ENCODE measurements around the gene ZMYND15.
"Not testable (repeated sequence)": the region's sequence is repeated elsewhere in the genome, so short reads cannot be mapped to it uniquely, and the experiment has no call there.

Gene ZMYND15

DNA sequence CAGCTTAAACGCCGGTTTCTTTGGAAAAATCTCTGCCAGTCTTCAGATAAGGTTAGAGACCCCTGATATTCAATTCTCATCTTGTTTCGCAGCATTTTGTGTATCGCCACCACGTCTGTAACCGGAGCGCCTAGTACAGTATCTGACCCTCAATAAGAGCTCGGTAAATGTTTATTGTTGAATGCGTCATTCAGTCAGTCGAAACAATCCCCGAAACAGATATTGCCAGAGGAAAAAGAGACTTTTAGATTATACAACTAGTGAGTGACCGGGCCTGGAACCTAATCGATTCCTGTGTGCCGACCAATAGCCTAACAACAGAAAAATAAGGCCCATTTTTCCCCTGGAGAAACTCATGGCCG lies 36.3 kb upstream of the ZMYND15 start:
- H2BK120ac ChIP-seq (ENCODE audit: low read depth, low read length), result peak overlapping the region; percentile 44
- WGBS, 2 donors (ENCODE audit: extremely low coverage in 2 of 2, insufficient read length in 2 of 2, insufficient replicate concordance in 1 of 2), result no CpG with 5 or more reads among the region's 15 CpGs
- peak overlapping the region; percentile 93 for H2AFZ ChIP-seq (ENCODE audit: low read length)
- H3K9me3 ChIP-seq (replicated peaks in 1 of 2; ENCODE audit: control insufficient read depth in 2 of 2, insufficient read depth in 1 of 2, low read depth in 1 of 2, low read length in 2 of 2), result no peaks in the 10 kb centered on the region
- H3K79me1 ChIP-seq (ENCODE audit: low read depth, low read length), result peaks cover 10% of the 10 kb centered on the region
- H2BK15ac ChIP-seq (ENCODE audit: low read length), result no peak overlapping the region
- H3K4ac ChIP-seq (ENCODE audit: low read length), result no peak overlapping the region
- H3K4me1 ChIP-seq (ENCODE audit: control insufficient read depth in 2 of 2, insufficient read depth in 1 of 2, low read depth in 1 of 2, low read length in 2 of 2), result peaks cover 10 to 12% of the 10 kb centered on the region in 2 donors
- no peak overlapping the region for H3K27ac ChIP-seq (replicated peaks; ENCODE audit: low read length)
- H2BK12ac ChIP-seq (ENCODE audit: low read length), result no peak overlapping the region
- DNase-seq (ENCODE audit: low spot score), result no peak
- no peak overlapping the region for H4K8ac ChIP-seq (ENCODE audit: low read depth, low read length)
- H3K9ac ChIP-seq (ENCODE audit: low read depth, low read length, poor library complexity), result peak overlapping the region; percentile 75
- H3K18ac ChIP-seq (ENCODE audit: low read length), result no peak overlapping the region
- peaks cover 2 to 25% of the 10 kb centered on the region in 2 donors for H3K36me3 ChIP-seq (replicated peaks in 1 of 2; ENCODE audit: control insufficient read depth in 2 of 2, insufficient read depth in 2 of 2, low read length in 2 of 2)
- H3K4me2 ChIP-seq (ENCODE audit: insufficient read depth, low read length, poor library complexity, severe bottlenecking), result peak overlapping the region; percentile 77
- peak overlapping the region; percentile 81 for H4K91ac ChIP-seq (ENCODE audit: low read depth, low read length, poor library complexity)
- H2BK5ac ChIP-seq (ENCODE audit: low read length), result no peak overlapping the region
- no peaks in the 10 kb centered on the region for H3K27me3 ChIP-seq (ENCODE audit: control insufficient read depth in 3 of 3, insufficient read depth in 3 of 3, low read depth in 1 of 3, low read length in 3 of 3)
- peak overlapping the region; percentile 94 to 98 for H3K4me3 ChIP-seq (ENCODE audit: low read length in 2 of 2)
- H2AK5ac ChIP-seq (ENCODE audit: low read depth, low read length), result peak overlapping the region; percentile 59
- H3K14ac ChIP-seq (ENCODE audit: low read length), result no peak overlapping the region
- H3K23ac ChIP-seq (ENCODE audit: low read depth, low read length, poor library complexity), result no peak overlapping the region

DNA sequence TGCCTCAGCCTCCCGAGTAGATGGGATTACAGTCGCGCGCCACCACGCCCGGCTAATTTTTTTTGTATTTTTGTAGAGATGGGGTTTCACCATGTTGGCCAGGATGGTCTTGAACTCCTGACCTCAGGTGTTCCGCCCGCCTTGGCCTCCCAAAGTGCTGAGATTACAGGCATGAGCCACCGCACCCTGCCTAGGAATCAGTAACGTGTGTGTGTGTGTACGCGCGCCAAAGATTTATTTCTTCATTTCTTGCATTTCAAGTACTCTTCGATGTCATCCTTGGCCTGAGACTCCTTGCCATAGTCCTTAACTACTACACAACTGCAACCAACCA lies 35.1 kb upstream of the ZMYND15 start:
- H2BK120ac ChIP-seq (ENCODE audit: low read depth, low read length); H3K27ac ChIP-seq (replicated peaks; ENCODE audit: low read length); H3K9ac ChIP-seq (ENCODE audit: low read depth, low read length, poor library complexity); H3K14ac ChIP-seq (ENCODE audit: low read length); H3K18ac ChIP-seq (ENCODE audit: low read length); H4K8ac ChIP-seq (ENCODE audit: low read depth, low read length); H3K9me3 ChIP-seq (replicated peaks in 1 of 2; ENCODE audit: control insufficient read depth in 2 of 2, insufficient read depth in 1 of 2, low read depth in 1 of 2, low read length in 2 of 2); DNase-seq (ENCODE audit: low spot score); H3K23ac ChIP-seq (ENCODE audit: low read depth, low read length, poor library complexity); H2BK15ac ChIP-seq (ENCODE audit: low read length); H4K91ac ChIP-seq (ENCODE audit: low read depth, low read length, poor library complexity); H3K79me1 ChIP-seq (ENCODE audit: low read depth, low read length); H3K27me3 ChIP-seq (ENCODE audit: control insufficient read depth in 3 of 3, insufficient read depth in 3 of 3, low read depth in 1 of 3, low read length in 3 of 3); H2BK12ac ChIP-seq (ENCODE audit: low read length); H3K4ac ChIP-seq (ENCODE audit: low read length): not testable (repeated sequence)
- Histone ChIP-seq H3K36me3 (replicated peaks in 1 of 2; ENCODE audit: control insufficient read depth in 2 of 2, insufficient read depth in 2 of 2, low read length in 2 of 2) (peaks cover 2 to 18% of the 10 kb centered on the region in 2 donors), H3K4me1 (ENCODE audit: control insufficient read depth in 2 of 2, insufficient read depth in 1 of 2, low read depth in 1 of 2, low read length in 2 of 2) (peaks cover 10 to 13% of the 10 kb centered on the region in 2 donors), H3K4me3 (ENCODE audit: low read length in 2 of 2) (peak overlapping the region; percentile 82 to 98), H2AFZ (ENCODE audit: low read length) (peak overlapping the region; percentile 82), H2BK5ac (ENCODE audit: low read length) (peak overlapping the region; percentile 44), H3K4me2 (ENCODE audit: insufficient read depth, low read length, poor library complexity, severe bottlenecking) (peak overlapping the region; percentile 40), H2AK5ac (ENCODE audit: low read depth, low read length) (peak overlapping the region; percentile 56)
- WGBS, 2 donors (ENCODE audit: extremely low coverage in 2 of 2, insufficient read length in 2 of 2, insufficient replicate concordance in 1 of 2), result no CpG with 5 or more reads among the region's 14 CpGs

DNA sequence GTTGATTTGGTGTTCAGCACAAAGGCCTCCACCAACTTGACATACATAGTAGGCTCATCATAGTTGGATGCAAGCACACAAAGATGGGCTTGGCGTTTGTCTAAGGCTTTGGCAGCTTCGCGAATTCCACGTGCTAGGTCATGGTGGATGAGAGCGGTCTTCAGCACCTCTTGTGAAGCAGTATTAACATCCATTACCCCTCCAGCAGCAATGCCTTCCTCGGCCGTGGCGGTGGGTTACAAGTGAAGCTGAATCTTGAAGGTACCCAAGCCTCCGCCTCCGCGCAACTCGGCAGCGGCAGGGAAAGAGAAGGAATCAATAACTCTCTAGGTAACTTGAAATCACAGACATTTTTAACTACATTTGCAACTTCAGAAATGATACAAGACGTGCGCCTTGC lies 34.6 kb upstream of the ZMYND15 start:
- no CpG with 5 or more reads among the region's 15 CpGs for WGBS, 2 donors (ENCODE audit: extremely low coverage in 2 of 2, insufficient read length in 2 of 2, insufficient replicate concordance in 1 of 2)
- H2BK15ac ChIP-seq (ENCODE audit: low read length), result no peak overlapping the region

DNA sequence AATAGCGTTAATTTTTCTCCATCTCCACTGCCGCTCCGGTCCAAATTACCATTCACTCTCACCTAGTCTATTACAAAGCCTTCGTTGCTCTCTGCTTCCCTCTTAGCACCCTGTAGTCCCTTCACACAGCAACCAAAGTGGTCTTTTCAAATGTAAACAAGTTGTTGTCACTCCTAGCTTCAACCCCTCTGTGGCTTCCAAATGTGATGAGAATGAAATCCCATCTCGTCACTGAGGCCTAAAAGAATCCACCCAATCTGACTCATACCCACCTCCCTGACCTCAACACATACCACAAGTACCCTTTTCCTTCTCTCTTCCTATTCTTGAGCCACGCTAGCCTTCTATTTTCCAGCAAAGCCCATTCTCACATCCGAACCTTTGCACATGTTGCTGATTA lies 33.5 kb upstream of the ZMYND15 start:
- no peak for DNase-seq (ENCODE audit: low spot score)
- Histone ChIP-seq H3K79me1 (ENCODE audit: low read depth, low read length) (peaks cover 6% of the 10 kb centered on the region), H3K23ac (ENCODE audit: low read depth, low read length, poor library complexity) (no peak overlapping the region), H4K8ac (ENCODE audit: low read depth, low read length) (no peak overlapping the region), H2BK5ac (ENCODE audit: low read length) (no peak overlapping the region), H3K4me2 (ENCODE audit: insufficient read depth, low read length, poor library complexity, severe bottlenecking) (no peak overlapping the region), H2BK15ac (ENCODE audit: low read length) (no peak overlapping the region), H3K36me3 (replicated peaks in 1 of 2; ENCODE audit: control insufficient read depth in 2 of 2, insufficient read depth in 2 of 2, low read length in 2 of 2) (peaks cover 2 to 9% of the 10 kb centered on the region in 2 donors), H4K91ac (ENCODE audit: low read depth, low read length, poor library complexity) (no peak overlapping the region), H2BK12ac (ENCODE audit: low read length) (no peak overlapping the region), H3K9ac (ENCODE audit: low read depth, low read length, poor library complexity) (no peak overlapping the region), H3K27me3 (ENCODE audit: control insufficient read depth in 3 of 3, insufficient read depth in 3 of 3, low read depth in 1 of 3, low read length in 3 of 3) (no peaks in the 10 kb centered on the region), H3K14ac (ENCODE audit: low read length) (no peak overlapping the region), H2AK5ac (ENCODE audit: low read depth, low read length) (no peak overlapping the region), H2AFZ (ENCODE audit: low read length) (no peak overlapping the region), H3K18ac (ENCODE audit: low read length) (no peak overlapping the region), H3K9me3 (replicated peaks in 1 of 2; ENCODE audit: control insufficient read depth in 2 of 2, insufficient read depth in 1 of 2, low read depth in 1 of 2, low read length in 2 of 2) (no peaks in the 10 kb centered on the region), H2BK120ac (ENCODE audit: low read depth, low read length) (no peak overlapping the region), H3K4me1 (ENCODE audit: control insufficient read depth in 2 of 2, insufficient read depth in 1 of 2, low read depth in 1 of 2, low read length in 2 of 2) (peaks cover 12 to 17% of the 10 kb centered on the region in 2 donors), H3K27ac (replicated peaks; ENCODE audit: low read length) (no peak overlapping the region), H3K4ac (ENCODE audit: low read length) (no peak overlapping the region), H3K4me3 (ENCODE audit: low read length in 2 of 2) (no peak overlapping the region)
- no CpG with 5 or more reads among the region's 7 CpGs for WGBS, 2 donors (ENCODE audit: extremely low coverage in 2 of 2, insufficient read length in 2 of 2, insufficient replicate concordance in 1 of 2)

More for the DNA sequence above, 34.6 kb upstream of the ZMYND15 start:
- H3K4me2 ChIP-seq (ENCODE audit: insufficient read depth, low read length, poor library complexity, severe bottlenecking), result no peak overlapping the region
- no peak overlapping the region for H2BK12ac ChIP-seq (ENCODE audit: low read length)
- H3K27me3 ChIP-seq (ENCODE audit: control insufficient read depth in 3 of 3, insufficient read depth in 3 of 3, low read depth in 1 of 3, low read length in 3 of 3), result no peaks in the 10 kb centered on the region
- H3K9ac ChIP-seq (ENCODE audit: low read depth, low read length, poor library complexity), result no peak overlapping the region
- H3K4me3 ChIP-seq (ENCODE audit: low read length in 2 of 2), result peak overlapping the region; percentile 27 to 98
- H3K23ac ChIP-seq (ENCODE audit: low read depth, low read length, poor library complexity), result no peak overlapping the region
- no peak overlapping the region for H4K8ac ChIP-seq (ENCODE audit: low read depth, low read length)
- H3K18ac ChIP-seq (ENCODE audit: low read length), result no peak overlapping the region
- H3K4me1 ChIP-seq (ENCODE audit: control insufficient read depth in 2 of 2, insufficient read depth in 1 of 2, low read depth in 1 of 2, low read length in 2 of 2), result peaks cover 12 to 15% of the 10 kb centered on the region in 2 donors
- no peak overlapping the region for H2AFZ ChIP-seq (ENCODE audit: low read length)
- peak overlapping the region; percentile 37 for H3K4ac ChIP-seq (ENCODE audit: low read length)
- no peak overlapping the region for H2BK5ac ChIP-seq (ENCODE audit: low read length)
- no peak overlapping the region for H2BK120ac ChIP-seq (ENCODE audit: low read depth, low read length)
- H3K36me3 ChIP-seq (replicated peaks in 1 of 2; ENCODE audit: control insufficient read depth in 2 of 2, insufficient read depth in 2 of 2, low read length in 2 of 2), result peaks cover 2 to 17% of the 10 kb centered on the region in 2 donors
- H2AK5ac ChIP-seq (ENCODE audit: low read depth, low read length), result no peak overlapping the region
- DNase-seq (ENCODE audit: low spot score), result no peak
- H3K9me3 ChIP-seq (replicated peaks in 1 of 2; ENCODE audit: control insufficient read depth in 2 of 2, insufficient read depth in 1 of 2, low read depth in 1 of 2, low read length in 2 of 2), result no peaks in the 10 kb centered on the region
- no peak overlapping the region for H4K91ac ChIP-seq (ENCODE audit: low read depth, low read length, poor library complexity)
- peaks cover 6% of the 10 kb centered on the region for H3K79me1 ChIP-seq (ENCODE audit: low read depth, low read length)
- H3K27ac ChIP-seq (replicated peaks; ENCODE audit: low read length), result no peak overlapping the region
- no peak overlapping the region for H3K14ac ChIP-seq (ENCODE audit: low read length)

Data from neuronal stem cell (in vitro differentiated cells).